Spleen (tissue), 11 donors: ENCODE results near the gene TTLL1. TPM values are rescaled to one million over a fixed set of nuclear protein-coding genes. Genes with fewer than 3 reads are reported as not detected.

Source experiments
- DNase-seq: peaks from one replicate; pipeline ENCODE4 v3.0.0-alpha.2; 2020
- H3K27ac ChIP-seq, 8 donors: fragments of 200-600 bp; sonication (generic) in 7 of 8; 1 replicate in 4 of 8; 2 replicates in 4 of 8; pipeline versions ENCODE4 v1.5.0 to v1.8.0; 2016 to 2021; ENCODE audit warnings: inconsistent platforms in 4 of 8, mild to moderate bottlenecking in 4 of 8, moderate library complexity in 1 of 8
- H3K27me3 ChIP-seq, 7 donors: fragments of 200-600 bp; sonication (generic) in 6 of 7; replicated peaks in 1 of 7; 1 replicate in 4 of 7; 2 replicates in 3 of 7; pipeline versions ENCODE4 v1.5.0 to v1.8.0; 2016 to 2021; ENCODE audit warnings: inconsistent platforms in 3 of 7, mild to moderate bottlenecking in 1 of 7
- H3K36me3 ChIP-seq, 6 donors: fragments of 200-600 bp; sonication (generic) in 5 of 6; 1 replicate in 4 of 6; 2 replicates in 2 of 6; pipeline versions ENCODE4 v1.5.0 to v1.8.0; 2016 to 2021; ENCODE audit warnings: inconsistent platforms in 2 of 6
- H3K4me1 ChIP-seq, 6 donors: fragments of 200-600 bp; sonication (generic) in 5 of 6; 1 replicate in 3 of 6; 2 replicates in 3 of 6; pipeline versions ENCODE4 v1.5.0 to v1.8.0; 2016 to 2021; ENCODE audit warnings: inconsistent platforms in 3 of 6
- H3K4me3 ChIP-seq, 8 donors: fragments of 200-600 bp; sonication (generic) in 7 of 8; 1 replicate in 4 of 8; 2 replicates in 4 of 8; pipeline versions ENCODE4 v1.5.0 to v1.8.0; 2016 to 2021; ENCODE audit warnings: inconsistent platforms in 4 of 8, mild to moderate bottlenecking in 4 of 8, moderate library complexity in 2 of 8
- H3K9me3 ChIP-seq, 8 donors: fragments of 200-600 bp; sonication (generic) in 7 of 8; 1 replicate in 4 of 8; 2 replicates in 4 of 8; pipeline versions ENCODE4 v1.5.0 to v1.8.0; 2016 to 2021; ENCODE audit warnings: inconsistent platforms in 4 of 8
- CTCF ChIP-seq, 11 experiments: fragments of 200-600 bp in 7 of 11; fragments of 450-650 bp in 4 of 11; sonication (generic) in 4 of 11; IDR thresholded peaks in 8 of 11; conservative IDR thresholded peaks in 3 of 11; 1 replicate in 7 of 11; 2 replicates in 4 of 11; pipeline versions ENCODE4 v1.4.0 to v1.8.0; 2016 to 2021; ENCODE audit warnings: antibody characterized with exemption in 11 of 11, inconsistent platforms in 4 of 11, mild to moderate bottlenecking in 1 of 11
- POLR2A ChIP-seq, 3 donors: fragments of 450-650 bp; IDR thresholded peaks; one replicate each; pipeline ENCODE4 v1.5.1; 2017; ENCODE audit warnings: antibody characterized with exemption in 3 of 3, mild to moderate bottlenecking in 1 of 3
- POLR2AphosphoS5 ChIP-seq, 3 donors: sonication (generic); formaldehyde crosslinking; IDR thresholded peaks; one replicate each; pipeline ENCODE4 v1.5.1; 2017; ENCODE audit warnings: antibody characterized with exemption in 3 of 3
- WGBS, 5 donors: extraction: QIAGEN DNeasy Blood & Tissue Kit in 3 of 5; methylation state at CpG; one replicate each; pipeline versions ENCODE4 v1.1.5 to v1.1.7; 2013 to 2018; 5-methylcytosine and 5-hydroxymethylcytosine counted together
- intact Hi-C: fragments of 100-400 bp; cut with DNase I; formaldehyde crosslinking; loops from one replicate; pipeline ENCODE4 v1.15.0; 2023; ENCODE audit warnings: low total_unique reads
- polyA plus RNA-seq, 3 donors: library from polyadenylated mRNA; stranded (reverse); fragments of 200-250 nt; gene quantifications; one replicate each; pipeline ENCODE4 v1.2.1, GENCODE V29; 2013
- total RNA-seq, 7 donors: library from RNA; depleted of rRNA in 3 of 7; stranded (reverse); fragments of >200 nt in 3 of 7; fragmentation: NEBNext Ultra II Directional in 4 of 7; extraction: Animal tissue kit (Norgen Biotek cat#: 25700) in 4 of 7; gene quantifications; one replicate each; pipeline versions ENCODE4 v1.1.0 to v1.2.1, GENCODE V29; 2016 to 2021
- donor health status: healthy with polysubstance abuse.
- donor health status: DM: no; HTN: no; CAD: no; lungs with moderate emphysema.
- donor health status: DM: no; HTN: no; CAD: no.
- donor health status: Bipolar disorder and iron deficiency.
- donor health status: healthy.
- donor health status: DM: no; HTN: no; CAD: no.
- donor health status: DM: yes; HTN: yes; CAD: no.

Gene TTLL1
- total and polyA plus RNA-seq, 10 donors: 2.8 to 5.6 (median 3.6) TPM

- TF ChIP-seq POLR2A (IDR thresholded peaks at IDR 0.05): no peak
- no peak for TF ChIP-seq POLR2AphosphoS5 (IDR thresholded peaks at IDR 0.05)
- TF ChIP-seq CTCF (IDR thresholded peaks at IDR 0.05 in 8 of 11, conservative IDR thresholded peaks at IDR 0.05 in 3 of 11): no peak
- intact Hi-C loops: no loop called here
- WGBS, 5 donors: 87 to 94% (median 92%) methylated on average over 10 of the region's 10 CpGs
- Histone ChIP-seq H3K27me3 (no peaks in the 10 kb centered on the region), H3K36me3 (peaks cover 0 to 11% (median 0%) of the 10 kb centered on the region in 6 donors), H3K27ac (no peak overlapping the region), H3K4me3 (no peak overlapping the region), H3K9me3 (no peaks in the 10 kb centered on the region), H3K4me1 (no peaks in the 10 kb centered on the region)
- no peak for DNase-seq
Observed at GRCh38 chr22:43044290-43044712, 44.9 kb downstream of the TTLL1 start.

GRCh38 chr22:43042101-43042780 lies 47.0 kb downstream of the TTLL1 start:
- H3K36me3 ChIP-seq: peaks cover 0 to 11% (median 0%) of the 10 kb centered on the region in 6 donors
- no peak for DNase-seq
- WGBS, 5 donors: 89 to 96% (median 93%) methylated on average over 20 of the region's 20 CpGs
- no peak overlapping the region for H3K27ac ChIP-seq
- no peaks in the 10 kb centered on the region for H3K9me3 ChIP-seq
- no peak overlapping the region for H3K4me3 ChIP-seq
- TF ChIP-seq POLR2AphosphoS5 (IDR thresholded peaks at IDR 0.05) (no peak), CTCF (IDR thresholded peaks at IDR 0.05 in 8 of 11, conservative IDR thresholded peaks at IDR 0.05 in 3 of 11) (no peak), POLR2A (IDR thresholded peaks at IDR 0.05) (no peak)
- no peaks in the 10 kb centered on the region for H3K4me1 ChIP-seq
- H3K27me3 ChIP-seq: no peaks in the 10 kb centered on the region
- intact Hi-C loops: no loop called here

GRCh38 chr22:43039800-43040199 lies 49.4 kb downstream of the TTLL1 start:
- Histone ChIP-seq H3K27me3 (no peaks in the 10 kb centered on the region), H3K9me3 (no peaks in the 10 kb centered on the region), H3K4me3 (no peak overlapping the region), H3K27ac (no peak overlapping the region), H3K4me1 (no peaks in the 10 kb centered on the region), H3K36me3 (no peaks in the 10 kb centered on the region)
- no peak for DNase-seq
- WGBS, 5 donors: 78 to 94% (median 91%) methylated on average over 6 to 13 of the region's 13 CpGs
- intact Hi-C loops: no loop called here
- no peak for TF ChIP-seq POLR2AphosphoS5 (IDR thresholded peaks at IDR 0.05)
- no peak for TF ChIP-seq CTCF (IDR thresholded peaks at IDR 0.05 in 8 of 11, conservative IDR thresholded peaks at IDR 0.05 in 3 of 11)
- no peak for TF ChIP-seq POLR2A (IDR thresholded peaks at IDR 0.05)

GRCh38 chr22:43038325-43038724 lies 50.9 kb downstream of the TTLL1 start:
- 91 to 97% (median 95%) methylated on average over 15 of the region's 15 CpGs for WGBS, 5 donors
- Histone ChIP-seq H3K27me3 (no peaks in the 10 kb centered on the region), H3K4me1 (peaks cover 0 to 10% (median 7%) of the 10 kb centered on the region in 6 donors), H3K4me3 (no peak overlapping the region), H3K27ac (no peak overlapping the region), H3K36me3 (no peaks in the 10 kb centered on the region), H3K9me3 (no peaks in the 10 kb centered on the region)
- TF ChIP-seq POLR2A (IDR thresholded peaks at IDR 0.05) (no peak), CTCF (IDR thresholded peaks at IDR 0.05 in 8 of 11, conservative IDR thresholded peaks at IDR 0.05 in 3 of 11) (no peak), POLR2AphosphoS5 (IDR thresholded peaks at IDR 0.05) (no peak)
- intact Hi-C loops: no loop called here
- no peak for DNase-seq
